DOHH2 (cell line): ENCODE measurements around the gene C11orf68.

Experiments used
- EZH2phosphoT487 ChIP-seq: fragments of 200-600 bp; sonication (generic); IDR thresholded peaks from 2 replicates; pipeline ENCODE4 v1.6.1; 2017; ENCODE audit warnings: borderline replicate concordance, mild to moderate bottlenecking, antibody characterized with exemption, low read length, moderate library complexity, mixed read lengths
- TF ChIP-seq, protein P1 (sequence below): fragments of 200-600 bp; sonication (generic); IDR thresholded peaks from one replicate; pipeline ENCODE4 v1.5.1; 2014; ENCODE audit warnings: antibody characterized with exemption, mild to moderate bottlenecking, low read depth, low read length; ENCODE audit not compliant: poor library complexity, severe bottlenecking

DNA sequence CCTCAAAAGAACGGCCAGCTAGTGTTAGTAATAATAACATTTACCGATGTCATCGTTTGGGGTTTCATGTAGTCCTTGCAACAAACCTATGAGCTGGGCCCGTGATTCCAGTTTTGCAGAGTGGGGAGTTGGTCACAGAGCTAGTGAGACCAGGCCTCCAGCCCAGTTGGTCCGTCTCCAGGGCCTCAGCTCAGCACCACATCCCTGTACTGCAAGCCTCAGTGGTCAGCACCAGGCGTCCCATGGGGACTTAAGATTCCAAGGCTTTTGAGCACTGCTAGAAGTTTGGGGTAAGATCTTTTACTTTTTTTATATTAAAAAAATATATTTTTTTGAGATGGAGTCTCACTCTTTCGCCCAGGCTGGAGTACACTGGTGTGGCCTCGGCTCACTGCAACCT, 25.3 kb upstream of the C11orf68 start:
- TF ChIP-seq, protein P1, sequence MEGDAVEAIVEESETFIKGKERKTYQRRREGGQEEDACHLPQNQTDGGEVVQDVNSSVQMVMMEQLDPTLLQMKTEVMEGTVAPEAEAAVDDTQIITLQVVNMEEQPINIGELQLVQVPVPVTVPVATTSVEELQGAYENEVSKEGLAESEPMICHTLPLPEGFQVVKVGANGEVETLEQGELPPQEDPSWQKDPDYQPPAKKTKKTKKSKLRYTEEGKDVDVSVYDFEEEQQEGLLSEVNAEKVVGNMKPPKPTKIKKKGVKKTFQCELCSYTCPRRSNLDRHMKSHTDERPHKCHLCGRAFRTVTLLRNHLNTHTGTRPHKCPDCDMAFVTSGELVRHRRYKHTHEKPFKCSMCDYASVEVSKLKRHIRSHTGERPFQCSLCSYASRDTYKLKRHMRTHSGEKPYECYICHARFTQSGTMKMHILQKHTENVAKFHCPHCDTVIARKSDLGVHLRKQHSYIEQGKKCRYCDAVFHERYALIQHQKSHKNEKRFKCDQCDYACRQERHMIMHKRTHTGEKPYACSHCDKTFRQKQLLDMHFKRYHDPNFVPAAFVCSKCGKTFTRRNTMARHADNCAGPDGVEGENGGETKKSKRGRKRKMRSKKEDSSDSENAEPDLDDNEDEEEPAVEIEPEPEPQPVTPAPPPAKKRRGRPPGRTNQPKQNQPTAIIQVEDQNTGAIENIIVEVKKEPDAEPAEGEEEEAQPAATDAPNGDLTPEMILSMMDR = no peak
- TF ChIP-seq EZH2phosphoT487 = no peak
